GM21447 (cell line): Measurements from ENCODE around the gene RBBP8NL.
"Not testable (repeated sequence)": the region's sequence is repeated elsewhere in the genome, so short reads cannot be mapped to it uniquely, and the experiment has no call there.

Experiments
- ATAC-seq: cut with Tn5 transposase; IDR thresholded peaks from one replicate; pipeline ENCODE4 v1.9.1; 2021; ENCODE audit not compliant: unreplicated experiment

The RBBP8NL gene

GRCh38 chr20:62445553-62446340 is 18.4 kb upstream of the RBBP8NL start:
- ATAC-seq: no peak

GRCh38 chr20:62444286-62444685 is 16.9 kb upstream of the RBBP8NL start:
- no peak for ATAC-seq

- ATAC-seq: no peak
Observed at GRCh38 chr20:62441987-62442539, 14.7 kb upstream of the RBBP8NL start.

- ATAC-seq: no peak
Observed at GRCh38 chr20:62439218-62439617, 11.9 kb upstream of the RBBP8NL start.

GRCh38 chr20:62437927-62438326 is 10.6 kb upstream of the RBBP8NL start:
- no peak for ATAC-seq

GRCh38 chr20:62437496-62437895 is 10.2 kb upstream of the RBBP8NL start:
- no peak for ATAC-seq

- ATAC-seq: no peak
Observed at GRCh38 chr20:62436692-62437091, 9.4 kb upstream of the RBBP8NL start.

GRCh38 chr20:62433658-62434497 is 6.5 kb upstream of the RBBP8NL start:
- no peak for ATAC-seq

- ATAC-seq: no peak
Observed at GRCh38 chr20:62430866-62431447, 3.6 kb upstream of the RBBP8NL start.

GRCh38 chr20:62430311-62430853 is 3.0 kb upstream of the RBBP8NL start:
- no peak for ATAC-seq

GRCh38 chr20:62429455-62430310 is 2.3 kb upstream of the RBBP8NL start:
- no peak for ATAC-seq

- no peak for ATAC-seq
Observed at GRCh38 chr20:62428396-62429295, 1.3 kb upstream of the RBBP8NL start.

GRCh38 chr20:62428002-62428372 is 648 bp upstream of the RBBP8NL start:
- ATAC-seq: no peak

GRCh38 chr20:62426699-62427131 is 624 bp downstream of the RBBP8NL start:
- no peak for ATAC-seq

- ATAC-seq: not testable (repeated sequence)
Observed at GRCh38 chr20:62426059-62426348, 1.3 kb downstream of the RBBP8NL start.

GRCh38 chr20:62425281-62426058 is 1.9 kb downstream of the RBBP8NL start:
- ATAC-seq: no peak

GRCh38 chr20:62424249-62425107 is 2.9 kb downstream of the RBBP8NL start:
- no peak for ATAC-seq

- no peak for ATAC-seq
Observed at GRCh38 chr20:62423326-62423706, 4.0 kb downstream of the RBBP8NL start.
